HEK293 (cell line): ENCODE data around the gene SKOR2.

Source experiments
- CTCF ChIA-PET: fragments of 350-600 bp; formaldehyde crosslinking; extraction: SDS; loops from one replicate; lab custom pipeline; 2021; ENCODE audit warnings: antibody characterized with exemption; lab: Yijun Ruan, JAX
- POLR2A ChIA-PET: fragments of 300-600 bp; formaldehyde crosslinking; extraction: SDS; loops from one replicate; lab custom pipeline; 2020; ENCODE audit warnings: antibody characterized with exemption, inconsistent platforms; lab: Yijun Ruan, JAX
- H3K27ac ChIP-seq: fragments of 200-500 bp; sonication (Bioruptor generic); 2 replicates; pipeline ENCODE4 v1.5.1; 2014; ENCODE audit warnings: low read depth, low read length, control low read depth, inconsistent platforms; ENCODE audit errors: extremely low read depth
- H3K36me3 ChIP-seq, 2 experiments: fragments of 200-500 bp in 1 of 2; sonication (Bioruptor generic) in 1 of 2; 1 replicate in 1 of 2; 2 replicates in 1 of 2; pipeline ENCODE4 v1.5.1; 2014 to 2017; ENCODE audit warnings: inconsistent platforms in 2 of 2, low read length in 2 of 2; ENCODE audit not compliant: control insufficient read depth in 2 of 2, insufficient read depth in 1 of 2
- H3K4me1 ChIP-seq: fragments of 200-500 bp; sonication (Bioruptor generic); 2 replicates; pipeline ENCODE4 v1.5.1; 2014; ENCODE audit warnings: mild to moderate bottlenecking, low read length, inconsistent platforms; ENCODE audit not compliant: control insufficient read depth, insufficient read depth
- H3K4me3 ChIP-seq: 2 replicates; pipeline ENCODE4 v1.5.1; 2011; ENCODE audit warnings: low read depth, mild to moderate bottlenecking, control low read depth, low read length, moderate library complexity
- H3K9me3 ChIP-seq: fragments of 200-500 bp; sonication (Bioruptor generic); 2 replicates; pipeline ENCODE4 v1.5.1; 2014; ENCODE audit warnings: low read depth, low read length, inconsistent platforms; ENCODE audit not compliant: control insufficient read depth, insufficient read depth
- ATF2 ChIP-seq: fragments of 450-650 bp; formaldehyde crosslinking; IDR thresholded peaks from 2 replicates; pipeline ENCODE4 v1.5.1; 2016; ENCODE audit warnings: missing biosample characterization, missing genetic modification characterization, low read depth
- BCL11B ChIP-seq: fragments of 450-650 bp; formaldehyde crosslinking; IDR thresholded peaks from 2 replicates; pipeline ENCODE4 v1.5.1; 2016; ENCODE audit warnings: low read depth, missing biosample characterization, missing genetic modification characterization
- CTCF ChIP-seq: fragments of 450-650 bp; formaldehyde crosslinking; IDR thresholded peaks from 2 replicates; pipeline ENCODE4 v1.5.1; 2016; ENCODE audit warnings: missing biosample characterization, missing genetic modification characterization
- FEZF1 ChIP-seq: fragments of 450-650 bp; formaldehyde crosslinking; IDR thresholded peaks from 2 replicates; pipeline ENCODE4 v1.5.1; 2016; ENCODE audit warnings: missing biosample characterization, missing genetic modification characterization
- OSR2 ChIP-seq: fragments of 450-650 bp; formaldehyde crosslinking; IDR thresholded peaks from 2 replicates; pipeline ENCODE4 v1.5.1; 2016; ENCODE audit warnings: missing biosample characterization, missing genetic modification characterization
- WT1 ChIP-seq: fragments of 450-650 bp; formaldehyde crosslinking; IDR thresholded peaks from 2 replicates; pipeline ENCODE4 v1.5.1; 2016; ENCODE audit warnings: missing biosample characterization, missing genetic modification characterization
- ZBTB26 ChIP-seq: fragments of 450-650 bp; formaldehyde crosslinking; optimal IDR thresholded peaks from 2 replicates; pipeline ENCODE3; 2016; ENCODE audit warnings: missing biosample characterization, mild to moderate bottlenecking, missing genetic modification characterization
- ZBTB48 ChIP-seq: fragments of 450-650 bp; formaldehyde crosslinking; IDR thresholded peaks from 2 replicates; pipeline ENCODE4 v1.5.1; 2016; ENCODE audit warnings: missing biosample characterization, missing genetic modification characterization
- ZEB2 ChIP-seq: fragments of 450-650 bp; formaldehyde crosslinking; IDR thresholded peaks from 2 replicates; pipeline ENCODE4 v1.5.1; 2016; ENCODE audit warnings: missing biosample characterization, missing genetic modification characterization
- ZNF148 ChIP-seq: fragments of 450-650 bp; formaldehyde crosslinking; IDR thresholded peaks from 2 replicates; pipeline ENCODE4 v1.5.0; 2017; ENCODE audit warnings: missing biosample characterization, missing genetic modification characterization, borderline replicate concordance
- ZNF169 ChIP-seq: fragments of 450-650 bp; formaldehyde crosslinking; IDR thresholded peaks from 2 replicates; pipeline ENCODE4 v1.5.1; 2016; ENCODE audit warnings: missing biosample characterization, missing genetic modification characterization
- ZNF23 ChIP-seq: fragments of 450-650 bp; formaldehyde crosslinking; IDR thresholded peaks from 2 replicates; pipeline ENCODE4 v1.5.1; 2016; ENCODE audit warnings: missing biosample characterization, missing genetic modification characterization, borderline replicate concordance
- ZNF311 ChIP-seq: fragments of 450-650 bp; formaldehyde crosslinking; IDR thresholded peaks from 2 replicates; pipeline ENCODE4 v1.5.1; 2017; ENCODE audit warnings: missing biosample characterization, missing genetic modification characterization, borderline replicate concordance
- ZNF548 ChIP-seq: fragments of 450-650 bp; formaldehyde crosslinking; IDR thresholded peaks from 2 replicates; pipeline ENCODE4 v1.5.1; 2016; ENCODE audit warnings: missing biosample characterization, missing genetic modification characterization
- ZNF692 ChIP-seq: fragments of 450-650 bp; formaldehyde crosslinking; IDR thresholded peaks from 2 replicates; pipeline ENCODE4 v1.5.1; 2016; ENCODE audit warnings: missing biosample characterization, missing genetic modification characterization
- ZNF768 ChIP-seq: fragments of 450-650 bp; formaldehyde crosslinking; IDR thresholded peaks from 2 replicates; pipeline ENCODE4 v1.5.1; 2018; ENCODE audit warnings: missing biosample characterization, mild to moderate bottlenecking, missing genetic modification characterization
- ZNF837 ChIP-seq: fragments of 450-650 bp; formaldehyde crosslinking; IDR thresholded peaks from 2 replicates; pipeline ENCODE4 v1.5.1; 2016; ENCODE audit warnings: missing biosample characterization, missing genetic modification characterization
- TF ChIP-seq, protein P1 (sequence below): fragments of 450-650 bp; formaldehyde crosslinking; IDR thresholded peaks from 2 replicates; pipeline ENCODE4 v1.5.1; 2017; ENCODE audit warnings: missing biosample characterization, missing genetic modification characterization
- TF ChIP-seq, protein P2 (sequence below): fragments of 450-650 bp; formaldehyde crosslinking; IDR thresholded peaks from 2 replicates; pipeline ENCODE4; 2016; ENCODE audit warnings: missing biosample characterization, missing genetic modification characterization
- TF ChIP-seq, protein P3 (sequence below): fragments of 450-650 bp; formaldehyde crosslinking; IDR thresholded peaks from 2 replicates; pipeline ENCODE4 v1.5.1; 2017; ENCODE audit warnings: missing biosample characterization, missing genetic modification characterization

SKOR2 gene

DNA sequence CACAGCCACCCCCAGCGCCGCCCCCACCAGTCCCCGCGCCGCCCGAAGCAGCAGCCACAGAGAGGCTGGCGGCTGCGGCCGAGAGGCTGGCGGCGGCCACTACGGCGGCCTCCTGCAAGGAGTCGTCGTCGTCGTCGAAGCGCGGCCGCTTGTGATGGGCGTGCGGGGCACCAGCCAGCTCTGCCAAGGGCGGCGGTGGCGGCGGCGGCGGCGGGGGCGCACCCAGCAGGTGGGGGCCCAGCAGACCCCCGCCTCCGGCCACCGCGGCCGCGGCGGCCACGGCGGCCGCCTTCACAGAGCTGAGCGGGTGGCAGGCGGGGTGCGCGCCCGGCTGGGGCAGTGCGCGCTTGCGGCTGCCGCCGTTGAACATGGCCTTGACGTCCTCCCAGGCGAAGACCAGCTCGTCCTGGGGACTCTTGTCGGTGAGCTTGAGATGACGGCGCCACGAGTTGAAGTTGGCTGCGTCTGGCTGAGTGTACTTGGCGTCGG, 3.3 kb downstream of the SKOR2 start:
- Histone ChIP-seq H3K4me1 (no peaks in the 10 kb centered on the region), H3K27ac (no peak overlapping the region), H3K36me3 (no peaks in the 10 kb centered on the region), H3K4me3 (no peak overlapping the region), H3K9me3 (peaks cover 5% of the 10 kb centered on the region)
- CTCF ChIA-PET: interaction anchor here (0.7 kb wide), 1 partner anchor 32 kb away, joined by 4 read pairs; no protein-coding TSS in a partner anchor
- POLR2A ChIA-PET: no interaction called here
- TF ChIP-seq ZBTB48 (tag by site-specific recombination) (no peak), ZEB2 (tag by site-specific recombination) (no peak), BCL11B (tag by site-specific recombination) (no peak), ATF2 (tag by site-specific recombination) (no peak), ZNF169 (tag by site-specific recombination) (no peak), ZNF548 (tag by site-specific recombination) (no peak), ZNF692 (tag by site-specific recombination) (no peak), WT1 (tag by site-specific recombination) (no peak), FEZF1 (no peak), OSR2 (tag by site-specific recombination) (no peak), ZNF768 (tag by site-specific recombination) (no peak), ZBTB26 (tag by site-specific recombination) (no peak), CTCF (tag by site-specific recombination) (no peak), ZNF311 (tag by site-specific recombination) (no peak), ZNF148 (tag by site-specific recombination) (no peak), ZNF23 (tag by site-specific recombination) (no peak), ZNF837 (tag by site-specific recombination) (no peak)
- TF ChIP-seq, protein P1, sequence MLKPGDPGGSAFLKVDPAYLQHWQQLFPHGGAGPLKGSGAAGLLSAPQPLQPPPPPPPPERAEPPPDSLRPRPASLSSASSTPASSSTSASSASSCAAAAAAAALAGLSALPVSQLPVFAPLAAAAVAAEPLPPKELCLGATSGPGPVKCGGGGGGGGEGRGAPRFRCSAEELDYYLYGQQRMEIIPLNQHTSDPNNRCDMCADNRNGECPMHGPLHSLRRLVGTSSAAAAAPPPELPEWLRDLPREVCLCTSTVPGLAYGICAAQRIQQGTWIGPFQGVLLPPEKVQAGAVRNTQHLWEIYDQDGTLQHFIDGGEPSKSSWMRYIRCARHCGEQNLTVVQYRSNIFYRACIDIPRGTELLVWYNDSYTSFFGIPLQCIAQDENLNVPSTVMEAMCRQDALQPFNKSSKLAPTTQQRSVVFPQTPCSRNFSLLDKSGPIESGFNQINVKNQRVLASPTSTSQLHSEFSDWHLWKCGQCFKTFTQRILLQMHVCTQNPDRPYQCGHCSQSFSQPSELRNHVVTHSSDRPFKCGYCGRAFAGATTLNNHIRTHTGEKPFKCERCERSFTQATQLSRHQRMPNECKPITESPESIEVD (tag by site-specific recombination): no peak
- TF ChIP-seq, protein P2, sequence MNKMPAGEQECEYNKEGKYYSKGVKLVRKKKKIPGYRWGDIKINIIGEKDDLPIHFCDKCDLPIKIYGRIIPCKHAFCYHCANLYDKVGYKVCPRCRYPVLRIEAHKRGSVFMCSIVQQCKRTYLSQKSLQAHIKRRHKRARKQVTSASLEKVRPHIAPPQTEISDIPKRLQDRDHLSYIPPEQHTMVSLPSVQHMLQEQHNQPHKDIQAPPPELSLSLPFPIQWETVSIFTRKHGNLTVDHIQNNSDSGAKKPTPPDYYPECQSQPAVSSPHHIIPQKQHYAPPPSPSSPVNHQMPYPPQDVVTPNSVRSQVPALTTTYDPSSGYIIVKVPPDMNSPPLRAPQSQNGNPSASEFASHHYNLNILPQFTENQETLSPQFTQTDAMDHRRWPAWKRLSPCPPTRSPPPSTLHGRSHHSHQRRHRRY (tag by site-specific recombination): no peak
- TF ChIP-seq, protein P3, sequence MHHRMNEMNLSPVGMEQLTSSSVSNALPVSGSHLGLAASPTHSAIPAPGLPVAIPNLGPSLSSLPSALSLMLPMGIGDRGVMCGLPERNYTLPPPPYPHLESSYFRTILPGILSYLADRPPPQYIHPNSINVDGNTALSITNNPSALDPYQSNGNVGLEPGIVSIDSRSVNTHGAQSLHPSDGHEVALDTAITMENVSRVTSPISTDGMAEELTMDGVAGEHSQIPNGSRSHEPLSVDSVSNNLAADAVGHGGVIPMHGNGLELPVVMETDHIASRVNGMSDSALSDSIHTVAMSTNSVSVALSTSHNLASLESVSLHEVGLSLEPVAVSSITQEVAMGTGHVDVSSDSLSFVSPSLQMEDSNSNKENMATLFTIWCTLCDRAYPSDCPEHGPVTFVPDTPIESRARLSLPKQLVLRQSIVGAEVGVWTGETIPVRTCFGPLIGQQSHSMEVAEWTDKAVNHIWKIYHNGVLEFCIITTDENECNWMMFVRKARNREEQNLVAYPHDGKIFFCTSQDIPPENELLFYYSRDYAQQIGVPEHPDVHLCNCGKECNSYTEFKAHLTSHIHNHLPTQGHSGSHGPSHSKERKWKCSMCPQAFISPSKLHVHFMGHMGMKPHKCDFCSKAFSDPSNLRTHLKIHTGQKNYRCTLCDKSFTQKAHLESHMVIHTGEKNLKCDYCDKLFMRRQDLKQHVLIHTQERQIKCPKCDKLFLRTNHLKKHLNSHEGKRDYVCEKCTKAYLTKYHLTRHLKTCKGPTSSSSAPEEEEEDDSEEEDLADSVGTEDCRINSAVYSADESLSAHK (tag by site-specific recombination): no peak
